HEK293 (cell line): ENCODE measurements around the gene HMCN1.

Experiments used
- BCL11A ChIP-seq: fragments of 450-650 bp; formaldehyde crosslinking; IDR thresholded peaks from 2 replicates; pipeline ENCODE4 v1.5.1; 2016; ENCODE audit warnings: low read depth, missing biosample characterization, missing genetic modification characterization
- GFI1B ChIP-seq: fragments of 450-650 bp; formaldehyde crosslinking; IDR thresholded peaks from 2 replicates; pipeline ENCODE4 v1.5.1; 2016; ENCODE audit warnings: missing biosample characterization, missing genetic modification characterization
- GLIS2 ChIP-seq: fragments of 450-650 bp; formaldehyde crosslinking; IDR thresholded peaks from 2 replicates; pipeline ENCODE4 v1.5.1; 2016; ENCODE audit warnings: missing biosample characterization, missing genetic modification characterization
- KLF1 ChIP-seq: fragments of 450-650 bp; formaldehyde crosslinking; IDR thresholded peaks from 2 replicates; pipeline ENCODE4 v1.5.1; 2016; ENCODE audit warnings: missing biosample characterization, missing genetic modification characterization
- MYNN ChIP-seq: fragments of 450-650 bp; formaldehyde crosslinking; IDR thresholded peaks from 2 replicates; pipeline ENCODE4 v1.5.1; 2016; ENCODE audit warnings: missing biosample characterization, missing genetic modification characterization, borderline replicate concordance
- OSR2 ChIP-seq: fragments of 450-650 bp; formaldehyde crosslinking; IDR thresholded peaks from 2 replicates; pipeline ENCODE4 v1.5.1; 2016; ENCODE audit warnings: missing biosample characterization, missing genetic modification characterization
- REPIN1 ChIP-seq: fragments of 450-650 bp; formaldehyde crosslinking; IDR thresholded peaks from 2 replicates; pipeline ENCODE4 v1.5.1; 2017; ENCODE audit warnings: missing biosample characterization, missing genetic modification characterization, low read depth
- SCRT1 ChIP-seq: fragments of 450-650 bp; formaldehyde crosslinking; IDR thresholded peaks from 2 replicates; pipeline ENCODE4 v1.5.1; 2016; ENCODE audit warnings: missing biosample characterization, missing genetic modification characterization, borderline replicate concordance
- SP3 ChIP-seq: fragments of 450-650 bp; formaldehyde crosslinking; IDR thresholded peaks from 2 replicates; pipeline ENCODE4 v1.5.1; 2016; ENCODE audit warnings: missing biosample characterization, missing genetic modification characterization
- SP7 ChIP-seq: fragments of 450-650 bp; formaldehyde crosslinking; IDR thresholded peaks from 2 replicates; pipeline ENCODE4 v1.5.1; 2016; ENCODE audit warnings: missing biosample characterization, missing genetic modification characterization
- TCF7L2 ChIP-seq: IDR thresholded peaks from 2 replicates; pipeline ENCODE4 v1.6.1; 2011; ENCODE audit warnings: low read depth, mild to moderate bottlenecking, inconsistent platforms, low read length, moderate library complexity, borderline replicate concordance
- TRIM28 ChIP-seq: IDR thresholded peaks from 2 replicates; pipeline ENCODE4 v1.6.1; 2011; ENCODE audit warnings: low read length, control low read depth, borderline replicate concordance
- TSHZ1 ChIP-seq: fragments of 450-650 bp; formaldehyde crosslinking; IDR thresholded peaks from 2 replicates; pipeline ENCODE4 v1.5.1; 2016; ENCODE audit warnings: missing biosample characterization, missing genetic modification characterization, borderline replicate concordance
- ZBTB17 ChIP-seq: fragments of 450-650 bp; formaldehyde crosslinking; IDR thresholded peaks from 2 replicates; pipeline ENCODE4 v1.5.1; 2016; ENCODE audit warnings: missing biosample characterization, missing genetic modification characterization
- ZBTB48 ChIP-seq: fragments of 450-650 bp; formaldehyde crosslinking; IDR thresholded peaks from 2 replicates; pipeline ENCODE4 v1.5.1; 2016; ENCODE audit warnings: missing biosample characterization, missing genetic modification characterization
- ZBTB7A ChIP-seq: fragments of 450-650 bp; formaldehyde crosslinking; IDR thresholded peaks from 2 replicates; pipeline ENCODE4 v1.5.1; 2016; ENCODE audit warnings: low read depth, missing biosample characterization, missing genetic modification characterization
- ZFP37 ChIP-seq: fragments of 450-650 bp; formaldehyde crosslinking; IDR thresholded peaks from 2 replicates; pipeline ENCODE4 v1.5.1; 2016; ENCODE audit warnings: missing biosample characterization, missing genetic modification characterization
- ZFP69B ChIP-seq: fragments of 450-650 bp; formaldehyde crosslinking; IDR thresholded peaks from 2 replicates; pipeline ENCODE4 v1.5.1; 2016; ENCODE audit warnings: missing biosample characterization, missing genetic modification characterization
- ZNF121 ChIP-seq: fragments of 450-650 bp; formaldehyde crosslinking; IDR thresholded peaks from 2 replicates; pipeline ENCODE4 v1.5.1; 2016; ENCODE audit warnings: missing biosample characterization, missing genetic modification characterization
- ZNF140 ChIP-seq: fragments of 450-650 bp; formaldehyde crosslinking; IDR thresholded peaks from 2 replicates; pipeline ENCODE4 v1.5.1; 2016; ENCODE audit warnings: missing biosample characterization, missing genetic modification characterization
- ZNF157 ChIP-seq: fragments of 450-650 bp; formaldehyde crosslinking; IDR thresholded peaks from 2 replicates; pipeline ENCODE4 v1.5.1; 2016; ENCODE audit warnings: missing biosample characterization, missing genetic modification characterization
- ZNF214 ChIP-seq: fragments of 450-650 bp; formaldehyde crosslinking; IDR thresholded peaks from 2 replicates; pipeline ENCODE4 v1.5.1; 2017; ENCODE audit warnings: missing biosample characterization, mild to moderate bottlenecking, missing genetic modification characterization, borderline replicate concordance
- ZNF223 ChIP-seq: fragments of 450-650 bp; formaldehyde crosslinking; IDR thresholded peaks from 2 replicates; pipeline ENCODE4 v1.5.1; 2016; ENCODE audit warnings: missing biosample characterization, missing genetic modification characterization
- ZNF26 ChIP-seq: fragments of 450-650 bp; formaldehyde crosslinking; IDR thresholded peaks from 2 replicates; pipeline ENCODE4 v1.5.1; 2016; ENCODE audit warnings: missing biosample characterization, missing genetic modification characterization
- ZNF335 ChIP-seq: fragments of 450-650 bp; formaldehyde crosslinking; conservative IDR thresholded peaks from 2 replicates; pipeline ENCODE4 v1.5.1; 2016; ENCODE audit warnings: missing biosample characterization, missing genetic modification characterization
- ZNF510 ChIP-seq: fragments of 450-650 bp; formaldehyde crosslinking; IDR thresholded peaks from 2 replicates; pipeline ENCODE4 v1.5.1; 2018; ENCODE audit warnings: mild to moderate bottlenecking, missing genetic modification characterization, missing biosample characterization; ENCODE audit not compliant: insufficient replicate concordance
- ZNF513 ChIP-seq: fragments of 450-650 bp; IDR thresholded peaks from 2 replicates; pipeline ENCODE4 v1.5.1; 2018; ENCODE audit warnings: missing biosample characterization, missing genetic modification characterization
- ZNF555 ChIP-seq: fragments of 450-650 bp; formaldehyde crosslinking; conservative IDR thresholded peaks from 2 replicates; pipeline ENCODE4 v1.5.1; 2017; ENCODE audit warnings: missing biosample characterization, mild to moderate bottlenecking, missing genetic modification characterization, inconsistent platforms
- ZNF580 ChIP-seq: fragments of 450-650 bp; formaldehyde crosslinking; IDR thresholded peaks from 2 replicates; pipeline ENCODE4 v1.5.1; 2016; ENCODE audit warnings: missing biosample characterization, missing genetic modification characterization
- ZNF600 ChIP-seq: fragments of 450-650 bp; formaldehyde crosslinking; IDR thresholded peaks from 2 replicates; pipeline ENCODE4 v1.5.1; 2016; ENCODE audit warnings: missing biosample characterization, missing genetic modification characterization
- ZNF654 ChIP-seq: fragments of 450-650 bp; formaldehyde crosslinking; IDR thresholded peaks from 2 replicates; pipeline ENCODE4 v1.5.1; 2016; ENCODE audit warnings: low read depth, missing biosample characterization, missing genetic modification characterization
- ZNF660 ChIP-seq: fragments of 450-650 bp; IDR thresholded peaks from 2 replicates; pipeline ENCODE4 v1.5.1; 2018; ENCODE audit warnings: missing biosample characterization, mild to moderate bottlenecking, missing genetic modification characterization
- ZNF670 ChIP-seq: fragments of 450-650 bp; formaldehyde crosslinking; IDR thresholded peaks from 2 replicates; pipeline ENCODE4 v1.5.1; 2016; ENCODE audit warnings: missing biosample characterization, missing genetic modification characterization, low read depth
- ZNF776 ChIP-seq: fragments of 450-650 bp; formaldehyde crosslinking; IDR thresholded peaks from 2 replicates; pipeline ENCODE4 v1.5.0; 2017; ENCODE audit warnings: missing biosample characterization, missing genetic modification characterization, borderline replicate concordance
- ZNF785 ChIP-seq: fragments of 450-650 bp; formaldehyde crosslinking; IDR thresholded peaks from 2 replicates; pipeline ENCODE4 v1.5.1; 2016; ENCODE audit warnings: missing biosample characterization, missing genetic modification characterization
- ZNF830 ChIP-seq: fragments of 450-650 bp; IDR thresholded peaks from 2 replicates; pipeline ENCODE4 v1.5.0; 2018; ENCODE audit warnings: missing biosample characterization, missing genetic modification characterization, low read depth, mild to moderate bottlenecking, moderate library complexity

HMCN1 gene

GRCh38 chr1:186082235-186082937 is 348.2 kb downstream of the HMCN1 start (continued):
- TF ChIP-seq ZNF580 (peak; percentile 72), SP3 (tag by site-specific recombination) (peak; percentile 37; the same call in 1 of the 2 replicates), ZBTB7A (tag by site-specific recombination) (no peak), OSR2 (tag by site-specific recombination) (peak; percentile 91), ZNF785 (tag by site-specific recombination) (no peak), ZBTB17 (tag by site-specific recombination) (peak; percentile 94), TCF7L2 (peak; percentile 88), REPIN1 (tag by site-specific recombination) (no peak), BCL11A (tag by site-specific recombination) (peak; percentile 68; the same call in 1 of the 2 replicates), ZNF555 (tag by site-specific recombination) (no peak), ZFP69B (tag by site-specific recombination) (peak; percentile 39; the same call in 1 of the 2 replicates), ZNF335 (tag by site-specific recombination) (peak; percentile 56), ZNF660 (tag by site-specific recombination) (peak; percentile 88), GLIS2 (tag by site-specific recombination) (peak; percentile 27; the same call in 1 of the 2 replicates), ZNF776 (tag by site-specific recombination) (no peak), TRIM28 (peak; percentile 64), ZNF513 (tag by site-specific recombination) (0 out of 2 replicates have a peak, but pooled peaks have one; percentile 11), ZBTB48 (tag by site-specific recombination) (no peak), SP7 (tag by site-specific recombination) (peak; percentile 91), ZNF140 (tag by site-specific recombination) (no peak), ZNF157 (tag by site-specific recombination) (no peak), MYNN (peak; percentile 90), ZNF26 (tag by site-specific recombination) (no peak), KLF1 (tag by site-specific recombination) (no peak), ZNF670 (tag by site-specific recombination) (no peak), GFI1B (tag by site-specific recombination) (no peak), TSHZ1 (peak; percentile 78), ZNF121 (tag by site-specific recombination) (no peak), ZFP37 (tag by site-specific recombination) (no peak), ZNF214 (tag by site-specific recombination) (no peak), ZNF654 (tag by site-specific recombination) (no peak), SCRT1 (no peak), ZNF600 (tag by site-specific recombination) (peak; percentile 46; the same call in 1 of the 2 replicates), ZNF223 (tag by site-specific recombination) (no peak), ZNF510 (no peak), ZNF830 (no peak)
